ENCODE measurements around the gene SERPINA9. TPM values are rescaled to one million over a fixed set of nuclear protein-coding genes. Genes with fewer than 3 reads are reported as not detected.

Gene SERPINA9
- total RNA-seq, 4 donors from 2014 or later = not detected

- Histone ChIP-seq H3K27ac (no peak overlapping the region), H3K4me3 (no peak overlapping the region), H3K27me3 (no peaks in the 10 kb centered on the region), H3K9me3 (peaks cover 0 to 14% (median 0%) of the 10 kb centered on the region in 4 donors), H3K36me3 (no peaks in the 10 kb centered on the region), H3K4me1 (no peaks in the 10 kb centered on the region)
- TF ChIP-seq EP300 (IDR thresholded peaks at IDR 0.05) = no peak
- no peak for TF ChIP-seq POLR2A (IDR thresholded peaks at IDR 0.05)
- TF ChIP-seq CTCF (IDR thresholded peaks at IDR 0.05) = no peak
- 90 to 91% methylated on average over 5 of the region's 5 CpGs for WGBS, 2 donors
- DNase-seq (ENCODE audit: low spot score in 2 of 2) = no peak
These were observed 11.7 kb downstream of the SERPINA9 start for GRCh38 chr14:94464290-94464689.

- Histone ChIP-seq H3K9me3 (peaks cover 0 to 27% (median 0%) of the 10 kb centered on the region in 4 donors), H3K36me3 (no peaks in the 10 kb centered on the region), H3K4me3 (no peak overlapping the region), H3K4me1 (no peaks in the 10 kb centered on the region), H3K27me3 (no peaks in the 10 kb centered on the region), H3K27ac (no peak overlapping the region)
- 90 to 92% methylated on average over 7 of the region's 7 CpGs for WGBS, 2 donors
- DNase-seq (ENCODE audit: low spot score in 2 of 2) = no peak
- TF ChIP-seq CTCF (IDR thresholded peaks at IDR 0.05) (no peak), EP300 (IDR thresholded peaks at IDR 0.05) (no peak), POLR2A (IDR thresholded peaks at IDR 0.05) (no peak)
These were observed 13.0 kb downstream of the SERPINA9 start for GRCh38 chr14:94462763-94463572.

GRCh38 chr14:94462219-94462551, 13.8 kb downstream of the SERPINA9 start:
- Histone ChIP-seq H3K4me3 (no peak overlapping the region), H3K4me1 (no peaks in the 10 kb centered on the region), H3K27ac (no peak overlapping the region), H3K27me3 (no peaks in the 10 kb centered on the region), H3K9me3 (peaks cover 0 to 35% (median 0%) of the 10 kb centered on the region in 4 donors), H3K36me3 (no peaks in the 10 kb centered on the region)
- no peak for DNase-seq (ENCODE audit: low spot score in 2 of 2)
- no peak for TF ChIP-seq CTCF (IDR thresholded peaks at IDR 0.05)
- TF ChIP-seq EP300 (IDR thresholded peaks at IDR 0.05) = no peak
- no peak for TF ChIP-seq POLR2A (IDR thresholded peaks at IDR 0.05)
- 87 to 89% methylated on average over 6 of the region's 6 CpGs for WGBS, 2 donors

GRCh38 chr14:94461526-94462218, 14.3 kb downstream of the SERPINA9 start:
- 79 to 83% methylated on average over 18 to 19 of the region's 19 CpGs for WGBS, 2 donors
- H3K4me1 ChIP-seq = no peaks in the 10 kb centered on the region
- TF ChIP-seq CTCF (IDR thresholded peaks at IDR 0.05) (no peak), POLR2A (IDR thresholded peaks at IDR 0.05) (no peak), EP300 (IDR thresholded peaks at IDR 0.05) (no peak)
- H3K36me3 ChIP-seq = no peaks in the 10 kb centered on the region
- peaks cover 0 to 39% (median 0%) of the 10 kb centered on the region in 4 donors for H3K9me3 ChIP-seq
- no peak for DNase-seq (ENCODE audit: low spot score in 2 of 2)
- no peak overlapping the region for H3K4me3 ChIP-seq
- no peaks in the 10 kb centered on the region for H3K27me3 ChIP-seq
- no peak overlapping the region for H3K27ac ChIP-seq

All from tibial nerve (tissue), 4 donors.